Dermis blood vessel endothelial cell (primary cell): ENCODE data around the gene FAM234B. TPM values are rescaled to one million over a fixed set of nuclear protein-coding genes. Genes with fewer than 3 reads are reported as not detected.

Source experiments
- DNase-seq: peaks from one replicate; pipeline ENCODE4 v3.0.0; 2010
- total RNA-seq: library from RNA; depleted of rRNA; stranded (reverse); fragments of >200 nt; gene quantifications from 2 replicates; pipeline ENCODE4 v1.2.3, GENCODE V29; 2014

The FAM234B gene
- total RNA-seq, 1 donor from 2014 or later: 13.3 TPM

DNA sequence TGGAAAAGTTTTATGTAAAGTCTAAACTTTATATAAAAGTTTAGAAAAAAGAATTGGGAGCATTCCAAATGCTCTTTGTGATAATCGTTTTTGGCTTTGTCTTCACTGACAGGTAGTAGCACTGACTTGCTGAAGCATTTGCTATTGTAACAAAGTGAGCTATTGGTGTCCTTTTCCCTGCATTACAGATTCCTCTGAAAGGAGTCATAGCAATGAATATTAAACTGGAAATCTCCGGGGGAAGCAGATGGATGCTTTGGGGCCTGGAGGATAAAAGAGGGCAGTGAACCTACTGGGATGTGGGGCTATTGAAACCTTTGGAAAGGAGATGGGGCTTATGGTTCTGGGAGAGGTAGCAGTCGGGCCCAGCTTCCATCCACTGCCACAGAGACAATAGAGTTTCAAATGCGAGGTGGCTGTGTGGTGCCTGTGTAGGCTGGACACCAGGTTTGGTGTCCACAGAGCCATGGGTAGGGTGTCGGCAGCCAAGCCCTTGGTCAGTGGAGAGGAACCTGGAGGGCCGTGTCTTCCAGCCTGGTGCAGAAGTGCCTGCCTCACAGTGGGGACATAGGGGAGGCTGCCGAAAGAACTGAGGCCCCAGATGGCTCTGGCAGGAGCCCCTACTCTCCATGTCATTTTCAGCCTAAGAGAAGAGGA lies 49.1 kb downstream of the FAM234B start:
- DNase-seq: peak; percentile 37

GRCh38 chr12:13093848-13094220 lies 49.7 kb downstream of the FAM234B start:
- DNase-seq: no peak

DNA sequence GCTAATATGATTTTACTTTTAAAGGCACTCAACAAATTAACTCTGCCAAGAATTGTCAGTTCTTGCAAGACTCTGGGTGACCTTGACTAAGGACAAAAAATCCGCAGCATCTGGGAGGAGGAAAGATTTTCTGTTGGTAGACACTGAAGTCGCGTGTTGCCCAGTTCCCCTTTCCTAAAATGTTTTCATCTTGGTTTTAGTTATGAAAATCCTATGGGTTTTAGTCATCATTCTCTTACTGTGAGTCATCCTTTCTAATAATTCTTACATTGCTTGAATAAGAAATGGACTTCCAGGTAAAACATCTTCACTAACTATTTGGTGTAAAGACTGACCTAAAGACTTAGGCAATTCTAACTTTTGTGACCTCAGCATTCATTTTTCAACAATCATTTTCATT lies 50.2 kb downstream of the FAM234B start:
- peak; percentile 42 for DNase-seq

DNA sequence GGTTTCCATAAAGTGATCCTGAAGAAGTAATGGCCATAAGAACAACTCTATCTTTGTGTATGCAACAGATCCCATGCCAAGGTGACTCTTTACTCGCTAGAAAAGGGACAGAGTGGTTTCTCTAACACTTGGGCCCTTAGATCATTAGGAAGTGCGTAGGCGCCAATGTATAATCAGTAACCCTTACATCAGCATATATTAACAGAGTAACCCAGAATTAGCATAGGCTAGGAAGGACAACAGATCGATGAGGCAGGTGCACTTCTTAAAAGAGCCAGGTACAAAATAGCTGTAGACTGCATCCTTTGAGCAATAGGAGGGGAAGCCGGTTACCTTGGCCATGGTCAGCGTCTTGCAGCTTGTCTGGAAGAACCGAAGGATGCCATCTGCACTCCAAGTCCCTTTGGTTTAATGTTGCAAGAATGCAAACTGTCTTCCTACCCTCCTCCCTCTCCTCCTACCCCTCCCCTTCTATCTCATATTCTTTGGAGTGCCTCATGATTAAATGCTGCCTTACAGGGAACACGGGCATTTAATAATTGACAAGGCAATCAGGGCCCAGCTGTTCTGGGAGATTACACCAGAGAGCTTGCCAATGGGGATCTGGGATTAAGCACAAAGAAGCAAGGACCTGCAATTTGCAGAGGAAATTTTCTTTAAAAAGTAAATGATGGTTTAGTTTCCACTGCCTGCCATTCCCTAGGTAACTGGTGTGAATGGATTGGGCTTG lies 51.2 kb downstream of the FAM234B start:
- no peak for DNase-seq

DNA sequence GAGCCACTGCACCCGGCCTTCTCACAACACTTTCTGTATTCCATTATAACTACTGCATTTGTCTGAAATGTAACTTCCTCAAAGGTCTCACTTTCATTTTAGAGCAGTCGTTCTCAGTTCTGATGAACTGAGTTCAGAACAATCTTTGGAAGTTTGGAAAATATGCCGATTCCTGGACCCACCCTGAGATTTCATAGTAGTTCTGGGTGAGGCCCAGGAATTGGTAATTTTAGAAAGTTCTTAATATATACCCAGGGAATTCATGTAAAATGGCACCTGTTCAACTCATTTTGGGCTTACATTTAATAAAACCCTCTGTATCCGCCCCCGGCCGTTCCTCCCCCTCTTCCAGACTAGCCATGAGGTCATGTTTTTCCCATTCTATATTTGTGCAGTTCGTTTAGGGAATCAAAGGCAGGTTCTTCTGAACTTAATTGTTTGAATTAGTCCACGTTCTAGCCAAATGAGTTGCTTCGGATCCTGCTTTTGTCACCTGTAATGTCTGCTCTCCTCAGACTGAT lies 53.4 kb downstream of the FAM234B start:
- DNase-seq: peak; percentile 74

- peak; percentile 86 for DNase-seq
These were observed 55.1 kb downstream of the FAM234B start for GRCh38 chr12:13099066-13099843.

GRCh38 chr12:13099844-13100604 lies 55.8 kb downstream of the FAM234B start:
- DNase-seq: peak; percentile 50

GRCh38 chr12:13100605-13100881 lies 56.4 kb downstream of the FAM234B start:
- no peak for DNase-seq

DNA sequence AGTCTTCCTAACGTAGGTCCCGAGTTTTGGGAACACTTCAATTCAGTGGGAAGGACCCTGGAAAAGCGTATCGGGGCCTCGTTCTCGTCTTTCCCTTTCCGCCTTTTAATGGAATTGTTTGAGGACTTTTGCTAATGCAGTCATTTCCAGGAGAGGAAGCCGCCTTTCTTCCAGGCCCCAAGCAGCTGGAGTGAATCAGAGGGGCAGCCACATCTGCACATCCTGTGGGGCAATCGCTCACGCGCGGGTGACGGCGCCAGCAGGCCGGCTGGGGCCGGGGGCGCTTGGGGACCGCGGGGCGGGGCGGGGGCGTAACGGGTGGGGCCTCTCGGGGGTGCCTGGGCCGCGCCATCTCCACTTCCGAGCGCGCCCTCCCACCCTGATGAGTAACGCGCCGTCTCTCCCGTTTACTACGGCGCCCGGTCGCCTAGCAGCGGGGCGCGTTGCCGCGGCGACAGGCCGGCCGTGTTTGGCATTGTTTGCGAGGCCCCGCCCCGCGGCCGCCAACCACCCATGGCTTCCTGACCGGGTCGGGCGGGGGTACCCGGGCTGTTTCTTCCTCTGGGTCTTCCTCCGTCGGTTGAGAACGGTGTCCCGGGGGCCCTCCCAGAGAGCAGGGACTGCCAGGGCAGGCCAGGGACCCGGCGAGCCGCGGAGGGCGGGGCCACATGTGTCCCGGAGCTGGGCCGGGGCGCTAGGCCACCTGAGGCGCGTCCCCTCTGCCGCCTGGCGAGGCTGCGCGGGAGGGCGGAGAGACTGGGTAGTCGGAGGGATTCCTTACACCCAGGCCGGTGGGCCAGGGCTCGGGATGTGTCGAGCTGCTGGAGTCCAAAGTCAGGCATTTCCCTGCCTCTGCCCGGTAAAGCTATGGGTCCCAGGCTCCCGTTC lies 56.9 kb downstream of the FAM234B start:
- DNase-seq: peak; percentile 97

DNA sequence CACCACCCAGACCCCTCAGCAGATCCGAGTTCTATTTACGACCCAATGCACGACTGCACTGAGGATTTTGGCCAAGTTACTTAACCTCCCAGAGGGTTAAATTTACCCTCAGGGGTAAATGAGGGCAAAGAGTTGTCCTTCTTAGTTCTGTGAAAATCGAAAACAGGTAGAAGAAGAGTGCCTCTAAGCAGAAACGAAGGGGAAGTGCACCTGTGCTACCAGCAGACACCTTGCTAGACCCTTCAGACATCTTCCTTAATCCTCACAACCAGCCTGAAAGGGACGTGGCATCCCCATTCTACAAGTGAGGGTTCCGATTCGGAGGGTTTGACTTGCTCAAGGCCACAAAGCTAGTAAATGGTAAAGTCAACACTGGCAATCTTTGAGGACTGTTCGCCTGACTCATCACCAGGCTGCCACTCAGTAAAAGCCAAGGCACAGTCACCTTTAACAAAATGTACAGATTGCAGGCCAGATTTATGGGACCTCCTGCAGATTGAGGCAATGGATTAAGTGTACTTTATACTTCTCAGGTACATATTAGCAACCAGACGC lies 57.7 kb downstream of the FAM234B start:
- DNase-seq: peak; percentile 59

DNA sequence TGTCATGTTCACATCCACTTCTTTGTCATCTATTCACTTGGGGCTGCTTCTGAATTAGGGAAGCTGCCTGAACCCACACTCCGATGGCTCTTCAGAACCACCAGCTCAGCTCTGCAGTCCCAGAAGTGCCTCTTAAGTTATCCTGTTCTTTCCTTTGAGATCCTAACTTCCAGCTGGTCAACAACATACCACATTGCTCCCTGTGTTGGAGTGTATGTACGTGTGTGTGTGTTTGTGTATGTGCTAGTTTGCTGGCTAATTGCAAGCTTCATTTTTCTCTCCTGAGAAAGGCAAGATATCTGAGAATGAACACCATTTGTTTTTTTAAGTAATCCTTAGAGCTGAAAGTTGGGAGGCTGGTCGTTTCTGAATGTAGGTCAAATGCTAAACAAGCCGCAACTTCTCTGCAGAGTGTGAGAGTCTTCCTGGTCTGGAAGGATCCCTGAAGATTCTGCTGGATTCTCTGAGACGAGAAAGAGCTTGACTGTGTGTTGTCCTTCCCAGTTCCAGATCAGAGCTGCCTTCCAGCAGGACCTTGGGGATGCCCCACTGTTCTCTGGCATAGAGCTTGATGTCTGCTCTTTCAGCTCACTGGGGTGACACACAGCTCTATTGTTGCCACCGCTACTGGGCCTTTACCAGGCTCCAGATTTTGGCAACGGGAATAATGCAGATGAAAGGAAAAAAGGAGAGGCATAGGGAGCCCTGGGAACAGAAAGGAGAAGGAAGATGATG lies 58.4 kb downstream of the FAM234B start:
- DNase-seq: no peak

DNA sequence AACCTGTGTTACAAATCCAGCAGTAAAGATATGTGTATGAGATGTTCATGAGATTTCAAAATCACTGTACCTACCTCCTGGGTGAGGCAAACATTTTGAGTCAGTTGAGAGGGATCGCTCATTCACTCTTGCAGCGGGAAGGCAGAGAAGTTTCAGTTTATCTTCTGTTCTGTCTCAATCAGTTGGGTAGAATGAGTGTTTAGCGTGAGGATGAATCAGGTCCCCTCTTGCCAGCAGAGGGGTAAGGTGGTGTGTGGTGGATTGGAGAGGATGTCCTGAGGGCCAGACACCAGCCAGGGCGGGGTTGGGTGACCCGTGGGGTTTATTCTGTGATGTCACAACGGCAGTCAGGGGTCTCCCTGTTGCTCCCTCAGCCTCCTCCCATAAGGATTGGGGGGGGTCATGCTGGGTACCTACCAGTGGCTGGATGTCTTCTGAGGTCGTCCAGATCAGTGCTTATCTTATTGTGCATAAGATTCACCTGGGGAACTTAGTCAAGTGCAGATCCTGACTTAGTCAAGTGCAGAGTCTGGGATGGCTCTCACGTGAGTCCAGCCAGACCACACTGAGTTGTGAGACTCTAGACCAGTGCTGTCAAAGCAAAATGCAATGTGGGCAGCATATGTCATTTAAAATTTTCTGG lies 59.3 kb downstream of the FAM234B start, which contains the start of gene GSG1:
Gene GSG1, minus strand, starts transcription at position 277 of the 643 bp plus-strand sequence. Its CDS starts 155 bp downstream, at position 122.
- DNase-seq: no peak

- DNase-seq: no peak
These were observed 60.2 kb downstream of the FAM234B start for GRCh38 chr12:13104409-13104808.

DNA sequence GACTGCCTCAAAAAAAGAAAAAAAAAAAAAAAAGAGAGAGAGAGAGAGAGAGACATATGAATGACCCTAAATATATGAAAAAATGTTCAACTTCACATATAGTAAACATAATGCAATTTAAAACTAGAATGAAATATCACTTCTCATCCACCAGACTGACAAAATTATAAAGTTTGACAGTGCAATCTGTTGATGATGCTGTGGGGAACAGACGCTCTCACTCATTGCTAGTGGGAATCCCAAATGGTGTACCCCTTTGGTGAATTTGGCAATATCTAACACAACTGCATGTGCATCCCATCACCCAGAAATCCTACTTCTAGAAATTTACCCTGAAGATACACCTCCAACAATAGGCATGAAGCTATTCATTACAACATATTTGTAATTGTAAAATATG lies 61.6 kb downstream of the FAM234B start:
- DNase-seq: no peak

GRCh38 chr12:13106666-13107065 lies 62.5 kb downstream of the FAM234B start:
- no peak for DNase-seq

DNA sequence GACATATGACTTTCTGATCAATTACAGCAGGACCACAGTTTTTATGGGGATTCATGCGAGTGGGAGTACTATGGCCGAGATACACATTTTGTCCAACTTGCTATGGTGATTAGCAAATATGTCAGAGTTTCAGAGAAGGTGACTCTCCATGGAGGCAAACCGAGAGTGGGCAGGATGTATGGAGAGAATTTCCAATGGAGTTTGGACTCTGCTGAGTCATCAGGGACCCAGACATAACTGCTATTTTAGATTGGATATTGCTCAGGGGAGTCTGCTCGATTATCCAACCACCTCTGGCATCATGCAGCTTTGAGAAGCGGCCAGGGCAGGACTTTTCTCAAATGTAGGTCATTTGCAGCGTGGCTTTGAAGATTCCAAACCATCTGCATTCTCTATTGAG lies 68.8 kb downstream of the FAM234B start:
- DNase-seq: no peak

- peak; percentile 41 for DNase-seq
These were observed 70.3 kb downstream of the FAM234B start for GRCh38 chr12:13114251-13115052.

DNA sequence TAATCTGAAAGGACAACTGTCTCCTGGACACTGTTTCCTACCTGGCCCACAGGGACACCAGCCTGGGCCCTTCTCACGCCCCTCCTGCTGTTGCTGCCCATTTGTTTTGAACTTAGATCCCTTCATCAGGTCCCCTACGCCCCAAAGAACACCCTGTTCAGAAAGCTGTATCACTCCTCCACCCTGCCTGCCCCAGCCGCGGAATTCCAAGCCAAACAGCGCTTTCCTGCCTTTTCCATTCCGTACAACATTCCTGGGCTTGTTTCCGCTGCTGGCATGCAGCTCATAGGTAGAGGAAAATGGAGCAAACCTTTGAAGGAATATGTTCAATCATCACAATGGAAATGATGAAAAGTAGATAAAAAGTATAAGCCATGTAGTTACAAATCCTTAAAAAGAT lies 72.1 kb downstream of the FAM234B start:
- DNase-seq: peak; percentile 80

DNA sequence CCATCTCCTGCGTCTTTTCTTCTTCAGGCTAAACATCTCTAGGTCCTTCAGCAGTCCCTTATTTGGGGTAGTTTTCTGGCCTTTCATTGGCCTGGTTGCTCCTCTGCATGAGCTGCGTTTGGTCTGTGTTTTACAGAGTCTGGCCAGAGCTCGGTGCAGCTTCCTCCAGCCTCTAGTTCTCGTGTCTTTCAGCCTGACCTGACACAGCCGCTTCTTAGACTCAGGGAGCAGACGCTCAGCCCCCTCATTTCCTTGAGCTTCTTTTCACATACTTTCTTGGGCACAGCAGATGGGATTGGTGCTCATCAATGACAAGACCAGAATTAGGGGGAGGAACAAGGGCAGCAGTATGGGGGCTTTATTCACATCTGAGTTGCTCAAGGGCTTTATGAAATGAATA lies 72.8 kb downstream of the FAM234B start:
- DNase-seq: no peak
